OCI-LY1 (cell line): ENCODE data around the gene NFIA.

Source experiments
- H2AFZ ChIP-seq: fragments of 200-600 bp; sonication (generic), shearing (Covaris generic); 2 replicates; pipeline ENCODE4 v1.6.0; 2014; ENCODE audit warnings: antibody characterized with exemption, mild to moderate bottlenecking, low read length
- H3F3A ChIP-seq: fragments of 200-600 bp; sonication (generic), shearing (Covaris generic); 2 replicates; pipeline ENCODE4 v1.6.0; 2014; ENCODE audit warnings: mild to moderate bottlenecking, antibody characterized with exemption, low read length, moderate library complexity; ENCODE audit not compliant: insufficient read depth
- H3K27ac ChIP-seq: fragments of 200-600 bp; sonication (generic); 2 replicates; pipeline ENCODE4 v1.5.1; 2014; ENCODE audit warnings: low read length, mixed run types, mild to moderate bottlenecking, low read depth; ENCODE audit not compliant: poor library complexity, severe bottlenecking
- H3K27me3 ChIP-seq: fragments of 200-600 bp; sonication (generic); 2 replicates; pipeline ENCODE4 v1.6.0; 2014; ENCODE audit warnings: antibody characterized with exemption, mild to moderate bottlenecking, low read length, moderate library complexity; ENCODE audit not compliant: insufficient read depth
- H3K36me3 ChIP-seq: fragments of 200-600 bp; sonication (generic); 2 replicates; pipeline ENCODE4 v1.6.1; 2014; ENCODE audit warnings: mild to moderate bottlenecking, antibody characterized with exemption, low read length, moderate library complexity, mixed read lengths; ENCODE audit not compliant: insufficient read depth
- H3K4me1 ChIP-seq: fragments of 200-600 bp; sonication (generic); 2 replicates; pipeline ENCODE4 v1.5.1; 2014; ENCODE audit warnings: mild to moderate bottlenecking, low read length, moderate library complexity; ENCODE audit not compliant: insufficient read depth, severe bottlenecking
- H3K4me2 ChIP-seq: fragments of 200-600 bp; sonication (generic), shearing (Covaris generic); 2 replicates; pipeline ENCODE4 v1.6.1; 2014; ENCODE audit warnings: low read length
- H3K4me3 ChIP-seq: fragments of 200-600 bp; sonication (generic); 2 replicates; pipeline ENCODE4 v1.5.1; 2014; ENCODE audit warnings: low read length, low read depth, mild to moderate bottlenecking, mixed read lengths; ENCODE audit not compliant: poor library complexity, severe bottlenecking
- H3K79me2 ChIP-seq: fragments of 200-600 bp; shearing (Covaris generic); 2 replicates; pipeline ENCODE4 v1.6.1; 2016; ENCODE audit warnings: mixed run types, low read length, mixed read lengths; ENCODE audit not compliant: insufficient read depth
- H3K9ac ChIP-seq: fragments of 200-600 bp; sonication (generic), shearing (Covaris generic); 2 replicates; pipeline ENCODE4 v1.6.1; 2014; ENCODE audit warnings: mild to moderate bottlenecking, low read length, mixed read lengths
- H3K9me2 ChIP-seq: fragments of 200-600 bp; sonication (generic), shearing (Covaris generic); 2 replicates; pipeline ENCODE4 v1.6.1; 2014; ENCODE audit warnings: low read depth, mild to moderate bottlenecking, low read length, mixed read lengths
- H3K9me3 ChIP-seq: fragments of 200-600 bp; shearing (Covaris generic); 2 replicates; pipeline ENCODE4 v1.6.1; 2014; ENCODE audit warnings: low read length, mixed read lengths
- H4K20me1 ChIP-seq: fragments of 200-600 bp; sonication (generic), shearing (Covaris generic); 2 replicates; pipeline ENCODE4 v1.6.0; 2016; ENCODE audit warnings: mild to moderate bottlenecking, low read length; ENCODE audit not compliant: insufficient read depth
- CTCF ChIP-seq: fragments of 200-600 bp; sonication (generic), shearing (Covaris generic); IDR thresholded peaks from 2 replicates; pipeline ENCODE4 v1.5.1; 2017; ENCODE audit warnings: mild to moderate bottlenecking, antibody characterized with exemption, low read length, moderate library complexity, mixed read lengths
- EZH2 ChIP-seq: fragments of 200-600 bp; sonication (generic), shearing (Covaris generic); IDR thresholded peaks from 2 replicates; pipeline ENCODE4 v1.8.0; 2017; ENCODE audit warnings: borderline replicate concordance, mixed run types, mild to moderate bottlenecking, antibody characterized with exemption, low read length, moderate library complexity, mixed read lengths

Gene NFIA

GRCh38 chr1:61504305-61504704 is 421.9 kb downstream of the NFIA start:
- H3K9me2 ChIP-seq: no peaks in the 10 kb centered on the region
- no peaks in the 10 kb centered on the region for H3F3A ChIP-seq
- no peak overlapping the region for H3K4me2 ChIP-seq
- H3K27ac ChIP-seq: no peak overlapping the region
- no peaks in the 10 kb centered on the region for H3K27me3 ChIP-seq
- H3K9me3 ChIP-seq: no peaks in the 10 kb centered on the region
- no peaks in the 10 kb centered on the region for H3K4me1 ChIP-seq
- H3K9ac ChIP-seq: no peak overlapping the region
- no peak overlapping the region for H2AFZ ChIP-seq
- H3K36me3 ChIP-seq: no peaks in the 10 kb centered on the region
- TF ChIP-seq EZH2 (no peak), CTCF (no peak)
- no peaks in the 10 kb centered on the region for H4K20me1 ChIP-seq
- no peaks in the 10 kb centered on the region for H3K79me2 ChIP-seq
- no peak overlapping the region for H3K4me3 ChIP-seq

- Histone ChIP-seq H3F3A (no peaks in the 10 kb centered on the region), H3K79me2 (no peaks in the 10 kb centered on the region), H3K4me3 (no peak overlapping the region), H2AFZ (no peak overlapping the region), H3K27me3 (no peaks in the 10 kb centered on the region), H3K27ac (no peak overlapping the region), H3K36me3 (no peaks in the 10 kb centered on the region), H4K20me1 (no peaks in the 10 kb centered on the region), H3K9me2 (no peaks in the 10 kb centered on the region), H3K9me3 (no peaks in the 10 kb centered on the region), H3K4me1 (no peaks in the 10 kb centered on the region), H3K4me2 (no peak overlapping the region), H3K9ac (no peak overlapping the region)
- TF ChIP-seq CTCF (no peak), EZH2 (no peak)
Observed at GRCh38 chr1:61504852-61505390, 422.6 kb downstream of the NFIA start.

DNA sequence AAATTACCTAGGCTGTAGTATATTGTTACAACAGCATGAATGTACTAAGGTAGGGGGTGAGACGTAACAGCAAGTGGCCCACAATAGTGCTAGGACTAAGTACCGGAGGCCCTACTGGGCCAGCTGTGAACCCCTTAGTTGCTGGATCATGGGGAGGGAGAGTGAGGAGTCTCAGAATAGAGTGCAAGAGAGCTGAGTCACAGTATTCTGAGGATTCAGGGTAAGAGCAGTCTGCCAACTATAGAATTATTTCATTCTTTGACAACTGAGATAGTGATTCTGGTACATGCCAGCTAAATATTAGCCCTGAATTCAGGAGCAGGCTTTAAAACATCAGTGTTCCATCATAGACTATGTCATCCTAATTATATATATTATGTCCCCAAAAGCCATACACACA is 423.9 kb downstream of the NFIA start:
- no peaks in the 10 kb centered on the region for H4K20me1 ChIP-seq
- H3F3A ChIP-seq: no peaks in the 10 kb centered on the region

More for the DNA sequence above, 423.9 kb downstream of the NFIA start:
- Histone ChIP-seq H3K4me3 (no peak overlapping the region), H3K4me1 (no peaks in the 10 kb centered on the region), H3K27ac (no peak overlapping the region), H3K27me3 (no peaks in the 10 kb centered on the region), H3K9me3 (no peaks in the 10 kb centered on the region), H3K4me2 (no peak overlapping the region), H2AFZ (no peak overlapping the region), H3K9me2 (no peaks in the 10 kb centered on the region), H3K36me3 (no peaks in the 10 kb centered on the region), H3K79me2 (no peaks in the 10 kb centered on the region), H3K9ac (no peak overlapping the region)
- TF ChIP-seq EZH2 (no peak), CTCF (no peak)
